GM10266 (cell line): ENCODE measurements around the gene ZDHHC14.

ENCODE experiments used
- DNase-seq: peaks from one replicate; pipeline ENCODE4 v3.0.0; 2012; ENCODE audit errors: extremely low spot score
- CTCF ChIP-seq: IDR thresholded peaks from 2 replicates; pipeline ENCODE4 v1.5.1; 2012; ENCODE audit warnings: mild to moderate bottlenecking, low read depth; ENCODE audit not compliant: control insufficient read depth, insufficient read depth; ENCODE audit errors: missing control alignments

ZDHHC14 gene

GRCh38 chr6:157551041-157551832 lies 170.2 kb downstream of the ZDHHC14 start:
- no peak for DNase-seq
- no peak for TF ChIP-seq CTCF

- no peak for DNase-seq
- no peak for TF ChIP-seq CTCF
Measured at GRCh38 chr6:157552081-157552747, 171.2 kb downstream of the ZDHHC14 start.

GRCh38 chr6:157552820-157553485 lies 172.0 kb downstream of the ZDHHC14 start:
- TF ChIP-seq CTCF: no peak
- DNase-seq: no peak

- no peak for TF ChIP-seq CTCF
- no peak for DNase-seq
Measured at GRCh38 chr6:157554747-157555146, 173.8 kb downstream of the ZDHHC14 start.

- DNase-seq: no peak
- TF ChIP-seq CTCF: no peak
Measured at GRCh38 chr6:157555455-157556143, 174.6 kb downstream of the ZDHHC14 start.

GRCh38 chr6:157556144-157556645 lies 175.2 kb downstream of the ZDHHC14 start:
- TF ChIP-seq CTCF: no peak
- no peak for DNase-seq
